DMS153 (cell line): ENCODE measurements around the gene KCNIP1.
"Not testable (repeated sequence)": the region's sequence is repeated elsewhere in the genome, so short reads cannot be mapped to it uniquely, and the experiment has no call there.

ENCODE experiments used
- DNase-seq: peaks from one replicate; lab custom pipeline; 2025; lab: John Stamatoyannopoulos, UW

Gene KCNIP1

GRCh38 chr5:170749911-170750431, 246.2 kb downstream of the KCNIP1 start:
- no peak for DNase-seq

GRCh38 chr5:170750791-170751190, 247.0 kb downstream of the KCNIP1 start:
- DNase-seq: no peak

GRCh38 chr5:170751631-170752030, 247.8 kb downstream of the KCNIP1 start:
- DNase-seq: no peak

- DNase-seq: no peak
Observed at GRCh38 chr5:170752257-170753215, 248.7 kb downstream of the KCNIP1 start.

- no peak for DNase-seq
Observed at GRCh38 chr5:170753311-170753710, 249.5 kb downstream of the KCNIP1 start.

GRCh38 chr5:170754508-170754907, 250.7 kb downstream of the KCNIP1 start:
- not testable (repeated sequence) for DNase-seq

GRCh38 chr5:170755679-170756456, 252.0 kb downstream of the KCNIP1 start:
- DNase-seq: peak; percentile 30

GRCh38 chr5:170756691-170757090, 252.9 kb downstream of the KCNIP1 start:
- no peak for DNase-seq

- no peak for DNase-seq
Observed at GRCh38 chr5:170757182-170757601, 253.4 kb downstream of the KCNIP1 start.

- no peak for DNase-seq
Observed at GRCh38 chr5:170757669-170758068, 253.8 kb downstream of the KCNIP1 start.

GRCh38 chr5:170758481-170758880, 254.7 kb downstream of the KCNIP1 start:
- no peak for DNase-seq

- DNase-seq: no peak
Observed at GRCh38 chr5:170760113-170760512, 256.3 kb downstream of the KCNIP1 start.

GRCh38 chr5:170761048-170761707, 257.4 kb downstream of the KCNIP1 start:
- no peak for DNase-seq

- no peak for DNase-seq
Observed at GRCh38 chr5:170761708-170762066, 257.9 kb downstream of the KCNIP1 start.

GRCh38 chr5:170762298-170762697, 258.5 kb downstream of the KCNIP1 start:
- DNase-seq: not testable (repeated sequence)

- DNase-seq: not testable (repeated sequence)
Observed at GRCh38 chr5:170765868-170766267, 262.0 kb downstream of the KCNIP1 start.

- DNase-seq: no peak
Observed at GRCh38 chr5:170769246-170769645, 265.4 kb downstream of the KCNIP1 start.

GRCh38 chr5:170769898-170770416, 266.1 kb downstream of the KCNIP1 start:
- DNase-seq: no peak

- DNase-seq: no peak
Observed at GRCh38 chr5:170771496-170771895, 267.7 kb downstream of the KCNIP1 start.

- DNase-seq: no peak
Observed at GRCh38 chr5:170773024-170773985, 269.5 kb downstream of the KCNIP1 start.

- DNase-seq: no peak
Observed at GRCh38 chr5:170774831-170775230, 271.0 kb downstream of the KCNIP1 start.
